ENCODE data around the gene CA10.

The CA10 gene

GRCh38 chr17:52158450-52159042, at the start of gene CA10:
Gene CA10 (minus strand): TSS chr17:52158714.
- DNase-seq: no peak

- DNase-seq: no peak
These were observed 49.3 kb upstream of the CA10 start for GRCh38 chr17:52207796-52208195.

- DNase-seq: no peak
These were observed 44.1 kb upstream of the CA10 start for GRCh38 chr17:52202520-52203080.

GRCh38 chr17:52201767-52202519, 43.4 kb upstream of the CA10 start:
- DNase-seq: no peak

GRCh38 chr17:52191491-52191890, 33.0 kb upstream of the CA10 start:
- no peak for DNase-seq

- peak; percentile 85 for DNase-seq
These were observed 23.3 kb upstream of the CA10 start for GRCh38 chr17:52181782-52182181.

GRCh38 chr17:52178012-52178411, 19.5 kb upstream of the CA10 start:
- no peak for DNase-seq

- DNase-seq: no peak
These were observed 12.6 kb upstream of the CA10 start for GRCh38 chr17:52170963-52171572.

- no peak for DNase-seq
These were observed 1.6 kb upstream of the CA10 start for GRCh38 chr17:52160136-52160567.

GRCh38 chr17:52159246-52160135, 977 bp upstream of the CA10 start:
- no peak for DNase-seq

- no peak for DNase-seq
These were observed 688 bp downstream of the CA10 start for GRCh38 chr17:52157603-52158449.

- DNase-seq: no peak
These were observed 1.6 kb downstream of the CA10 start for GRCh38 chr17:52156576-52157570.

GRCh38 chr17:52155301-52155700, 3.2 kb downstream of the CA10 start:
- no peak for DNase-seq

GRCh38 chr17:52154466-52154865, 4.0 kb downstream of the CA10 start:
- DNase-seq: no peak

GRCh38 chr17:52150935-52151334, 7.6 kb downstream of the CA10 start:
- DNase-seq: no peak

GRCh38 chr17:52149626-52150025, 8.9 kb downstream of the CA10 start:
- DNase-seq: no peak

- DNase-seq: no peak
These were observed 9.6 kb downstream of the CA10 start for GRCh38 chr17:52148969-52149351.

GRCh38 chr17:52148288-52148968, 10.1 kb downstream of the CA10 start:
- no peak for DNase-seq

GRCh38 chr17:52147872-52148271, 10.6 kb downstream of the CA10 start:
- DNase-seq: no peak

GRCh38 chr17:52147431-52147830, 11.1 kb downstream of the CA10 start:
- no peak for DNase-seq

All from DMS79 (cell line).